Caco-2 (cell line): Measurements from ENCODE around the gene PLAAT1. TPM values are rescaled to one million over a fixed set of nuclear protein-coding genes. Genes with fewer than 3 reads are reported as not detected.

Experiments used
- BruUV-seq: library from RNA; stranded (reverse); fragments of 400-500 nt; replicated peaks from 2 replicates; lab custom pipeline; 2021; lab: Mats Ljungman, UMichigan
- CTCF ChIA-PET: fragments of 300-600 bp; sonication (Branson Sonifier 250); formaldehyde crosslinking; loops from one replicate; lab custom pipeline; 2022; ENCODE audit warnings: antibody characterized with exemption; lab: Charles Lee
- POLR2A ChIA-PET: fragments of 300-600 bp; sonication (Branson Sonifier 250); formaldehyde crosslinking; loops from one replicate; lab custom pipeline; 2022; ENCODE audit warnings: antibody characterized with exemption; lab: Charles Lee
- DNase-seq, 2 experiments: peaks; one replicate each; pipeline versions ENCODE4 v3.0.0 to v3.0.0-alpha.2; 2020 to 2022
- H3K27me3 ChIP-seq: replicated peaks from 2 replicates; pipeline ENCODE4 v1.6.0; 2011; ENCODE audit warnings: low read length; ENCODE audit not compliant: control insufficient read depth, insufficient read depth
- H3K36me3 ChIP-seq: 2 replicates; pipeline ENCODE4 v1.5.1; 2011; ENCODE audit warnings: low read length; ENCODE audit not compliant: control insufficient read depth, insufficient read depth
- H3K4me1 ChIP-seq: fragments of 250-450 bp; sonication (Bioruptor Pico); 2 replicates; pipeline ENCODE4 v1.5.1; 2020; ENCODE audit warnings: mild to moderate bottlenecking
- H3K4me3 ChIP-seq: 2 replicates; pipeline ENCODE4 v1.5.1; 2011; ENCODE audit warnings: low read depth, mild to moderate bottlenecking, control low read depth, low read length
- H3K9me3 ChIP-seq: fragments of 250-450 bp; sonication (Bioruptor Pico); 2 replicates; pipeline ENCODE4 v1.5.1; 2020; ENCODE audit warnings: mild to moderate bottlenecking, moderate library complexity
- H3K27ac Mint-ChIP-seq: one replicate; pipeline ENCODE4 v1.8.0; 2022; ENCODE audit warnings: mixed read lengths; ENCODE audit not compliant: unreplicated experiment
- H3K27me3 Mint-ChIP-seq: one replicate; pipeline ENCODE4 v1.8.0; 2022; ENCODE audit warnings: mixed read lengths; ENCODE audit not compliant: insufficient read depth, unreplicated experiment
- H3K36me3 Mint-ChIP-seq: one replicate; pipeline ENCODE4 v1.8.0; 2022; ENCODE audit warnings: mild to moderate bottlenecking, mixed read lengths; ENCODE audit not compliant: insufficient read depth, unreplicated experiment
- H3K4me1 Mint-ChIP-seq: one replicate; pipeline ENCODE4 v1.8.0; 2022; ENCODE audit warnings: low read depth, mixed read lengths; ENCODE audit not compliant: unreplicated experiment
- H3K4me3 Mint-ChIP-seq: one replicate; pipeline ENCODE4 v1.8.0; 2022; ENCODE audit warnings: mild to moderate bottlenecking, moderate library complexity, mixed read lengths; ENCODE audit not compliant: unreplicated experiment
- H3K9me3 Mint-ChIP-seq: one replicate; pipeline ENCODE4 v1.8.0; 2022; ENCODE audit warnings: mixed read lengths; ENCODE audit not compliant: unreplicated experiment
- intact Hi-C: fragments of 100-400 bp; cut with micrococcal nuclease; formaldehyde crosslinking; loops from one replicate; pipeline ENCODE4 v1.10.0; 2022; ENCODE audit not compliant: unreplicated experiment
- total RNA-seq: library from RNA; stranded (reverse); gene quantifications from 2 replicates; pipeline ENCODE4 v1.2.3, GENCODE V29; 2022
- TF ChIP-seq, protein P1 (sequence below), 2 experiments: fragments of 200-600 bp in 1 of 2; IDR thresholded peaks; 1 replicate in 1 of 2; 2 replicates in 1 of 2; pipeline versions ENCODE4 v1.5.1 to v1.8.0; 2011 to 2022; ENCODE audit warnings: antibody characterized with exemption in 1 of 2, control low read depth in 1 of 2, inconsistent platforms in 1 of 2, low read depth in 1 of 2, low read length in 1 of 2, mild to moderate bottlenecking in 1 of 2, moderate library complexity in 1 of 2; ENCODE audit not compliant: insufficient read depth in 1 of 2, severe bottlenecking in 1 of 2, unreplicated experiment in 1 of 2

Gene PLAAT1
- total RNA-seq, 1 experiment from 2014 or later = 1.5 TPM

DNA sequence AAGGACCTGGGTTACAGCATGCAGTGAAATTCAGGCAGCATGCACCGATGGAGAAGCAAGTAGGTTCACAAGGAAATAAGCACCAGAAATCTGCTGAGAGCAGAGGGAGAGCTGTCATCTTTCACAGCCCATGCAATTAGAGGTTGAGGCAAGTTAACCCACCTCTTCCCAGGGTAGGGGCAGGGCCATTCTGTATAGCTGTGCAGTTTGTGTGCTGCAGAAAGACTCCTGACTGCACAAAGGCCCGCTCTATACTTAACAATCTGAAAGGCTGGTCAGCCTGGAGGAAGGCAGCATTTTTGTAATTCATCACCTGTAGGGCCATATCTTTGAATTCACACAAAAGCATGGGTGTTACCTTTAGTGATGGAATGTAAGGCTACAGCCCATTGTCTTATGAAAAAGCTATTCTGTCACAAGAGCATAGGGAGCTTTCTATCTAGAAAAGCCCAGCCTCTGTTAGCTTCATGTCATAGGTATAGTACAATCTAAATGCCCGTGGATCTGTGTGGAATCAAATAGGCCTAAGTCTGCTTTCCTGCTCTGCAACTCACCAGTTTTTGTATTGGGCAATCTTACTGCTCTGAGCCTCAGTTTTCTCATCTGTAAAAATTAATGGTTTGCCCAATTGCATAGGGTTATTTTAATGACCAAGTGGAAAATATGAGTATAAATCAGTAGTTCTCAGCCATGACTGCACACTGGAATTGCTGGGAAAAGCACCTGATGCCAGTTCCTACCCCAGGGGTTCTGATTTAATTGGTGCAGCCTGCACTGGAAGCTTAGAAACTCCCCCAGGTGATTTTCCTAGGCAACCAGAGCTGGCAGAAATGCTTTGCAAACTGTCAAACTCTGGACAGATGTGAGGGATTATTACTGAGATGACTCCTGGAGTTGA is 72.3 kb downstream of the PLAAT1 start:
- DNase-seq = no peak
- H3K4me3 Mint-ChIP-seq = no peak overlapping the region
- Histone ChIP-seq H3K4me3 (no peak overlapping the region), H3K4me1 (no peaks in the 10 kb centered on the region), H3K9me3 (no peaks in the 10 kb centered on the region), H3K36me3 (no peaks in the 10 kb centered on the region), H3K27me3 (no peaks in the 10 kb centered on the region)
- intact Hi-C loops = no loop called here
- H3K36me3 Mint-ChIP-seq = no peaks in the 10 kb centered on the region
- POLR2A ChIA-PET = no interaction called here
- no peak overlapping the region for H3K27ac Mint-ChIP-seq
- CTCF ChIA-PET = no interaction called here
- no peaks in the 10 kb centered on the region for H3K9me3 Mint-ChIP-seq
- no peaks in the 10 kb centered on the region for H3K4me1 Mint-ChIP-seq
- no TSS peak for BruUV-seq
- TF ChIP-seq, protein P1, sequence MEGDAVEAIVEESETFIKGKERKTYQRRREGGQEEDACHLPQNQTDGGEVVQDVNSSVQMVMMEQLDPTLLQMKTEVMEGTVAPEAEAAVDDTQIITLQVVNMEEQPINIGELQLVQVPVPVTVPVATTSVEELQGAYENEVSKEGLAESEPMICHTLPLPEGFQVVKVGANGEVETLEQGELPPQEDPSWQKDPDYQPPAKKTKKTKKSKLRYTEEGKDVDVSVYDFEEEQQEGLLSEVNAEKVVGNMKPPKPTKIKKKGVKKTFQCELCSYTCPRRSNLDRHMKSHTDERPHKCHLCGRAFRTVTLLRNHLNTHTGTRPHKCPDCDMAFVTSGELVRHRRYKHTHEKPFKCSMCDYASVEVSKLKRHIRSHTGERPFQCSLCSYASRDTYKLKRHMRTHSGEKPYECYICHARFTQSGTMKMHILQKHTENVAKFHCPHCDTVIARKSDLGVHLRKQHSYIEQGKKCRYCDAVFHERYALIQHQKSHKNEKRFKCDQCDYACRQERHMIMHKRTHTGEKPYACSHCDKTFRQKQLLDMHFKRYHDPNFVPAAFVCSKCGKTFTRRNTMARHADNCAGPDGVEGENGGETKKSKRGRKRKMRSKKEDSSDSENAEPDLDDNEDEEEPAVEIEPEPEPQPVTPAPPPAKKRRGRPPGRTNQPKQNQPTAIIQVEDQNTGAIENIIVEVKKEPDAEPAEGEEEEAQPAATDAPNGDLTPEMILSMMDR (IDR thresholded peaks at IDR 0.05; ENCODE audit: insufficient read depth in 1 of 2, low read depth in 1 of 2, low read length in 1 of 2, severe bottlenecking in 1 of 2, unreplicated experiment in 1 of 2) = no peak
- no peaks in the 10 kb centered on the region for H3K27me3 Mint-ChIP-seq

DNA sequence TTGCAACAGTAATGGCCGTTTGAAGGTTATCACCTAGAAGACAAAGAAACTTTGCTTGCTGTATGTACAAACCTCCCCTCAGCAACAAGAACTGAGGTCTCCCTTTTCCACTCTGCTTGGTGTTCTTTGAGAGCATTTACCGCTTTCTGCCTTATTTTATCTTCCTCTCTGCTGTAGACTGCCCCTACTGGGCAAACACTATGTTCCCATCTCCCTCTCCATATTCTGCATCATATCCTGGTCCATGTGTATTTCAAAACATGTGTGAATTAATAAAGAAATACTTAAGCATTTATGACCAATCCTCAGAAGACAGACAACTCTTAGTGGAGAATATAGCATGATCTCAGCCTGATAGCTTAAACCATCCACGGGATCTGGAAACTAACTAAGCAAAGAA is 73.1 kb downstream of the PLAAT1 start:
- DNase-seq = no peak
- H3K9me3 ChIP-seq = no peaks in the 10 kb centered on the region
- Mint-ChIP-seq H3K36me3 (no peaks in the 10 kb centered on the region), H3K4me1 (no peaks in the 10 kb centered on the region), H3K4me3 (no peak overlapping the region), H3K27me3 (no peaks in the 10 kb centered on the region), H3K9me3 (no peaks in the 10 kb centered on the region), H3K27ac (no peak overlapping the region)
- POLR2A ChIA-PET = no interaction called here
- no peaks in the 10 kb centered on the region for H3K27me3 ChIP-seq
- TF ChIP-seq, protein P1 (IDR thresholded peaks at IDR 0.05; ENCODE audit: insufficient read depth in 1 of 2, low read depth in 1 of 2, low read length in 1 of 2, severe bottlenecking in 1 of 2, unreplicated experiment in 1 of 2) = peak in 1 of 2 experiments; percentile 22
- H3K36me3 ChIP-seq = no peaks in the 10 kb centered on the region
- H3K4me3 ChIP-seq = no peak overlapping the region
- BruUV-seq = no TSS peak
- H3K4me1 ChIP-seq = no peaks in the 10 kb centered on the region
- CTCF ChIA-PET = no interaction called here
- intact Hi-C loops = no loop called here

- DNase-seq = no peak
- Histone ChIP-seq H3K27me3 (no peaks in the 10 kb centered on the region), H3K9me3 (no peaks in the 10 kb centered on the region), H3K4me1 (no peaks in the 10 kb centered on the region), H3K36me3 (no peaks in the 10 kb centered on the region), H3K4me3 (no peak overlapping the region)
- ChIA-PET CTCF (no interaction called here), POLR2A (no interaction called here)
- no peaks in the 10 kb centered on the region for H3K9me3 Mint-ChIP-seq
- no TSS peak for BruUV-seq
- H3K4me1 Mint-ChIP-seq = no peaks in the 10 kb centered on the region
- no peak overlapping the region for H3K27ac Mint-ChIP-seq
- peaks cover 3% of the 10 kb centered on the region for H3K27me3 Mint-ChIP-seq
- no peak overlapping the region for H3K4me3 Mint-ChIP-seq
- intact Hi-C loops = no loop called here
- TF ChIP-seq, protein P1 (IDR thresholded peaks at IDR 0.05; ENCODE audit: insufficient read depth in 1 of 2, low read depth in 1 of 2, low read length in 1 of 2, severe bottlenecking in 1 of 2, unreplicated experiment in 1 of 2) = no peak
- no peaks in the 10 kb centered on the region for H3K36me3 Mint-ChIP-seq
Observed at GRCh38 chr3:193317682-193318300, 76.8 kb downstream of the PLAAT1 start.

Other genes starting within 250 kb of the PLAAT1 start
- gene ATP13A5, start 137.5 kb downstream of the PLAAT1 start, total RNA-seq = not detected in 2 replicates